NCI-H2227 treated with DMSO at 0.1 percent for 48 hours (cell line): Measurements from ENCODE around the gene ATXN3L.
A peak's percentile ranks its signal among the peaks of the same experiment; 100 is the strongest.
"Not testable (repeated sequence)": the region's sequence is repeated elsewhere in the genome, so short reads cannot be mapped to it uniquely, and the experiment has no call there.

Source experiments
- DNase-seq: peaks from one replicate; lab custom pipeline; 2025; lab: John Stamatoyannopoulos, UW

Gene ATXN3L

DNA sequence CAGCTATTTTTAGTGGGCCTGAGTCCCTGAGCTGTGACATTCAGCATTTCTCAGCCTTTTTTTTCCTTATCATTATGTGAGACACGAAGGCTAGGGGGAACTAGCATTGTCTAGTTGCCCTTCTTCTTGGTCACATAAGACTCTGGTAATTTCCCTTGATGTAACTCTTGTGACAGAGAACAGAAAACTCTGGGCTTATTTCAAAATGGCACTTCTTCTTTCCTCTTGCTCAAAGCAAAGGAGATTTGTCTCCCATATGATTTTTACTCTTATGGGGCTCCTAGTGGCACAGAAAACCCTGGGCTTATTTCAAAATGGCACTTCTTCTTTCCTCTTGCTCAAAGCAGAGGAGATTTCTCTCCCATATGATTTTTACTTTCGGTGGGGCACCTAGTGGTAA, 14.7 kb downstream of the ATXN3L start:
- peak; percentile 48 for DNase-seq

DNA sequence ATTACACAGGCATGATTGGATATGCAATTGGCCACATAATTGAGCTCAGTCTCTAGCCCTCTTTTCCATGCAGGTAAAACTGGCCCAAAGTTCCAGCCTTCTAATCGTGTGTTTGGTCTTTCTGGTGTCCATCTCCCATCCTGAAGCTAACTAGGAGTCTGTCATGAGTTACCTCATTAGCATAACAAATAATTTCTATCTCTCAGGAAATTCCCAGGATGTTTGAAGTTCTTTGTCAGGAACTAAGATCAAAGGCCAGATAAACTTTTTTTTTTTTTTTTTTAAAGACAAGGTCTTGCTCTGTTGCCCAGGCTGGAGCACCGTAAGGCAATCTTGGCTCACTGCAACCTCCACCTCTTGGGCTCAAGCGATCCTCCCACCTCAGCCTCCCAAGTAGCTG, 15.8 kb downstream of the ATXN3L start:
- no peak for DNase-seq

DNA sequence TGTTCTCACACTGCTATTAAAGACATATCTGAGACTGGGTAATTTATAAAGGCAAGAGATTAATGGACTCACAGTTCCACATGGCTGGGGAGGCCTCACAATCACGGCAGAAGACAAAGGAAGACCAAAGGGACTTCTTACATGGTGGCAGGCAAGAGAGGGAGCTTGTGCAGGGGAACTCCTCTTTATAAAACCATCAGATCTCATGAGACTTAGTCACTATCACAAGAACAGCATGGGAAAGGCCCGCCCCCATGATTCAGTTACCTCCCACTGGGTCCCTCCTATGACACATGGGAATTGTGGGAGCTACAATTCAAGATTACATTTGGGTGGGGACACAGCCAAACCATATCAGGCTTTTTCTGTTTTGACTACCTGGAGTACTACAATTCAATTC, 16.6 kb downstream of the ATXN3L start:
- DNase-seq, result not testable (repeated sequence)

DNA sequence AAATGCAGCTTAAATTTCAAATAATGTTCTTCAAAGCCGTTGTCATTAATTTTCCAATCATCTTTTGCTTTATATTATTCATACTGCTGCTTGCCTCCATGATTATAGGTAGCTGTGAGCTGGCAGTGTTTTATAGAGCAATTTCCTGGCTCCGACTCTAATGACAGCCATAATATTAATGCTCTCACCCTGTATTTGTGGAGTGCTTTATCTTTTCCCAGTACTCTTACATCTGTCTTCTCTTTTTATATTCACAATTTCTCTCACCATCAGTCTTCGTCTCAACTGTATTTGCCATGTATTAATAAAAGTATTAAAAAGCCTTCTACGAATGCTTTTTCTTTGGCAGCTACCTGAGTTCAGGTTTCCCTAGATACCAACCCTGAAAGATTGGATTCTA, 21.0 kb downstream of the ATXN3L start:
- peak; percentile 78 for DNase-seq

DNA sequence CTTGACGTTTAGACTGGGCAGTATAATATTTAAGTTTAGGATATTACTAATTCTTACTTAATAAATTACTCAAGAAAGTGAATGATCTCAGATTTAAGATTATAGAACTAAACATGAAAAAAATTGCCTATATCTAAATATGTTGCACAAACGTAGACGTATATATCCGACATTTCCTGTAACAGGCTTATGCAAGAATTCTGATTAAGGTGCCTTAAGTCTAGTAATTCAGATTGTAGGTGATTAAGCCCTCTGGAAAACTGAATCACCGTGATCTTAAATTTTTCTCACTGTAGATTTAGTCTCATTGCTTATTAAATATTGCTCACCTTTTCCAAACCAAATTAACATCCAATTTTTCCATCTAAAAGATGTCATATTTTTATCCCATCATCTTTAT, 24.0 kb downstream of the ATXN3L start:
- DNase-seq, result no peak

DNA sequence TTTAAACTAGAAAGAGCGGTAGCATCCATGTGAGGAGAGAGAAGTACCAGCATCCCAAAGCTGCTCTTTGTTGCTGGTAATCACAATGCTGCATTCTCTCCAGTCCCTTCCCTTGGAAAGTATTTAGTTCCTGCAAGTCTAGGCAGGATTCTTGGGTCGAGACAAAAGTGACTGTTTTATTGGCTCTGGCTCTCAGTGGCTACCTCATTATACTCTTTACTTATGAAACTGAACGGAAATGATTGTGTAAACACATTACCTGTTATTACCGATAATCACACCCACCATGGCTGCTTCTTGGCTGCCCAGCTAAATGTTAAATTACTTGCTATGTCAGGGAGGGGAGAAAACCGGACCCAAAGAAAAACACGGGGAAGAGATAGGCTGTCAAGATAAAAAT, 26.2 kb downstream of the ATXN3L start:
- peak; percentile 94 for DNase-seq

DNA sequence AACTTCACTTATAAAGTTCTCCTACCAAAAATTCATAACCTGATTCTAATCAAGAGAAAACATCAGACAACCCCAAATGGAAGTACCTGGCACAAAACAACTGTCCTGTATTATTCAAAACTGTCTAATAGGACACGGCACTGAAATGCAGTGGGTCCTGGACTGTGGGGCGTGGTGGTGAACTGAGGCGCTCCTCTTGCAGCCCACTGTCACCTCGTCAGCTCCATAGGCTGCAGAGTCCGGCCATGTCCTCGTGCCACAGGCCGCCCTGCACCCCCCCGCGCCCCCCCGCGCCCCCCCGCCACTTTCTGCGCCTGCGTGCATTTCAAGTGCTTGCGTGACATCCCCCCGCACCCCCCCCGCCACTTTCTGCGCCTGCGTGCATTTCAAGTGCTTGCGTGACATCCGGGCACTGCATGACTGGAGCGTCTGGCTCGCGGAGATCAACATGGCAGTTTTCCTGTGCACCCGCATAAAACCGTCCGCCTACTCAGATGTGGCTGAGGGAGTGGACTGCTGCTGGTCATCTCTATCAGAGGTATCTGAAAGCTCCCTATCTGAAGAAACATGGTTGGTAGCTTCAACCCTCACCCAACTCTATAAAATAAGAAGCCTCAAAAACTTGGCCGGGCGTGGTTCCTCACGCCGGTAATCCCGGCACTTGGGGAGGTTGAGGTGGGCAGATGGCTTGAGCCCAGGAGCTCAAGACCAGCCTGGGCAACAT, 28.8 kb downstream of the ATXN3L start:
- DNase-seq, result no peak

DNA sequence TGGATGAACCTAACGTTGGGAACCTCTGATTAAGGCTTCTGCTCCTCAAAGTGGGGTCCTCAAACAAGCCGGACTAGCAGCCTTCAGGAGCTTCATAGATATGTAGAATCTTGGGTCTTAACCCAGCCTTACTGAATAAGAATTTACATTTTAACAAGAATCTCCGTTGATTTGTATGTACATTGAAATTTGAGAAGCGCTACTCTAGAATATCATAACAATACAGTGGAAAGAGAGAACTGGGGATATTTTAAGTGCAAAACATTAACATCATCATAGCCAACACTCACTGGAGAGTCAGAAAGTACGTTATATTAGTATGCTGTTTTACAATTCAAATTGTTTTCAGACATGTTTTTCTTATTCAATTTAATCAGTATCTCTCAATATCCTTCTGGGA, 31.2 kb downstream of the ATXN3L start:
- DNase-seq, result no peak

DNA sequence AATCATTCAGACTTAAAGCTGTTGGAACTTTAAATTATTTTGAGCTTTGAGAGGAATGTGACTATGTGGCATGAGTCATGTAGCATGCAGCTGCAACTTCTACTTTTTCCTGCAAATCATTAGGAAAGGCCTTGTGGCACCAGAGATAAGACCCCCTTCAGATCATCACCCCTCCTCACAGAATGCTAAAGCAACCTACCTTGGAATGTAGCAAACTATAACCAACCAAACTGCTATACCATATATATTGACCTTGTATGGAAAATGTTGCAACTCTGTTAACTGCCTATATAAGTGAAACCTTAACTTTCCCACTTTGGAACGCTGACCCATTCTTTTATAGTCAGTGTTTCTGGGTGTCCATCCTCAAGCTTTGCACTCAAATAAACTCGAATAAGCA, 32.0 kb downstream of the ATXN3L start:
- no peak for DNase-seq

DNA sequence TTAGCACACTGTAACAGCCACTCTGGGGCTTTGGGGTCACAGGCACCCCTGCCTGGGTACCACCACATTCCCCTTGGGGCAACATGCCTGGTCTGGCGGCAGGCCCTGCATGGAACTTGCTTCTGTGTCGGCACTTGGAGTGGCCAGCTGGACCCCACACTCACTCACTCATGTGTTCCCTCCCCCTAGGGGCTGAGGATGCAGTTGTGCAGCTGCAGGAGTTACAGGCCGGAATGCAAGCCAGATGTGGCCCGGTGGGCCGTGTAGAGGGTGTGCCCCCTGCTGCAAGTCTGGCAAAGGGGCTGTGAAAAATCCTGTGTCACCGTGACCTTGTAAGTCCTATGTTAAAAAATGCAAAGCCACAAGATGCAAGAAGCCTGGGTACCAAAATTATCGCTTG, 34.2 kb downstream of the ATXN3L start:
- no peak for DNase-seq

DNA sequence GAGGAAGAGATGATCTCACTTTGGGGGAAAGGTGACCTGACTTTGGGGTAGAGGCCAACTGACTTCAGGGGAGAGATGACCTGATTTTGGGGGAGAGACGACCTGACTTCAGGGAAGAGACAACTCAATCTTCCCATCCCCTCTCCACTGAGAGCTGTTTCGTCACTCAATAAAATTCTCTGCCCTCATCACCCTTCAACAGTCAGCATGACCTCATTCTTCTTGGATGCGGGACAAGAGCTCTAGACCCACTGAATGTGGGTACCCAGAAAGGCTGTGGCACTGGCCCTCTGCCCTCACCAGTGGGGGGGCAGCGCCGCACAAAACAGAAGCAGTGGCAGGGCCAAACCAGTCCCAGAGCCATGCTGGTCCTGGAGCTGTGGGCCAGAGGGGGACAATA, 34.6 kb downstream of the ATXN3L start:
- no peak for DNase-seq

DNA sequence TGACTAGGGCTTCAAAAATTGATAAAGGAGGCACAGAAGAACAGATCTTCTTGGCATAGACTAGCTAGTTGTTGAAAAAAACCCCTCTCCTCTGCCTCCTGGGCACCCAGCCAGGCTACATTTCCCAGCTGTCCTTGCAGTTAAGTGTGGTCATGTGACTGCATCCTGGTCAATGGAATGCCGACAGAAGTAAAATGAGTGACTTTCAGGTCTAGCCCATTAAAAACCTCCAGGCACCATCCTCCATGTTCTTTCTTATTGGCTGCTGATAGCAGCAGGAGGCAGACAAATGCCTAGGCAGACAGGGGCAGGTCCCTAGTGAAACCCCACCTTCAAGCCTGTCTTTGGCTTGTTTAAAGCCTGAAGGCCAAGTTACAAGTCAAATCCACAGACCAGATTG, 35.3 kb downstream of the ATXN3L start:
- no peak for DNase-seq

DNA sequence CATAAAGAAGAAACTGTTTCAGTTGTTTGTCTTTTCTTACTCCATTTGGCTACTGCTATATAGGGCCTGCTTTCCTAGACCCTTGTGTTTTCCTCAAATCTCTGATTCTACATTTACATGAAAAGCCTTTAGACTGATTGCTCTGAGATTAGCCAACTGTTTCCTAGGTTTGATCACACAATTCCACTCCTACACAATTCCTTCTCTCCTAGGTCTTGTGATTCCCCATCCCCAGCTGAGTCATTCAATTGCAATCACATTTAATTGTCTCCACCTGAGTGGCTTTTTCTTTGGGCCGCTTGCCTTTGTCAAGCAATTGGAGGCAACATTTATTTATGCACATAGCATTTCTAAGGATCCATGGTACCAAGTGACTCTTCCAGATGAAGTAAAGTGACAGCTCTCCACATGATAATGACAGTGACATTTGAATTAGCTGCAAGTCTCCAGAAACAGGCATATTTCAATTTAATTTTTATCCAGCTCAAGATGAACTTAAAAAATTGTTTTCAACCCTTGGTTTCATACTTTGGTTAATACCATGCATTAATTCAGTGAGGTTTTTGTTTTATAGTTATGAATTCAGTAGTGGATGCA, 35.8 kb downstream of the ATXN3L start:
- peak; percentile 50 for DNase-seq

DNA sequence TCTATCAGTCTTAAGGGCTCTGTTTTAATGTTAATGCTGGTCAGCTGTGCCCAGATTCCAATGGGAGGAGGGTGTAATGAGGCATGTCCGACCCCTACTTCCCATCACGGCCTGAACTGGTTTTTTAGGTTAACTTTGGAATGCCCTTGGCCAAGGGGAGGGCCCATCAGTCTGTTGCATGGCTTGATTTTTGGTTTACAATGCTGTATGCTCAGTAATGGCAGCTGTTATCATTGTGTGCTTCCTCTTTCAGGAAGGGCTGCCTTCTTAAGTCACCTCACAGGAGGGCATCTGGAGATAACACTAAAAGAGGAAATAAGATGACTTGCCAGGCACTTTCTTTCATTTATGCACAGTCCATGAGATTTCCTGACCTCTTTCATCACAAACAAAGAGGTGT, 36.3 kb downstream of the ATXN3L start:
- DNase-seq, result peak; percentile 50

DNA sequence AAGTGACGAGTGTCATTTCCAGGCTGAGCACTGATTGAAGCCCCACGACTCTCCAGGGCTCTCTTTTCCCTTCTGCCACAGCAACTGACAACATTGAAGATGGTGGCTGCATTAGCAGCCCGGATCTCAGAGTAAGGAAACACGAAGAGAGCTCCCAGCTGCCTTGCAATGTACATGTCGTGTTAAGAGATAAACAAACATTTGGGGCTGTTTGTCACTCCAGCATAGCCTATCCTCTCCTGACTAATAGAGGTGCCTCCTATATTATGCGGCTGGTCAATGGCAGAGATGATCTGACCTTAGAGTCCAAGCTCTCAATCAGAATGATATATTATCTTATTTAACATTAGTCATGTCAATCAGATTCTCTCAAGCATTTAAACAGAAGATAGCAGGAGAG, 38.6 kb downstream of the ATXN3L start:
- no peak for DNase-seq

DNA sequence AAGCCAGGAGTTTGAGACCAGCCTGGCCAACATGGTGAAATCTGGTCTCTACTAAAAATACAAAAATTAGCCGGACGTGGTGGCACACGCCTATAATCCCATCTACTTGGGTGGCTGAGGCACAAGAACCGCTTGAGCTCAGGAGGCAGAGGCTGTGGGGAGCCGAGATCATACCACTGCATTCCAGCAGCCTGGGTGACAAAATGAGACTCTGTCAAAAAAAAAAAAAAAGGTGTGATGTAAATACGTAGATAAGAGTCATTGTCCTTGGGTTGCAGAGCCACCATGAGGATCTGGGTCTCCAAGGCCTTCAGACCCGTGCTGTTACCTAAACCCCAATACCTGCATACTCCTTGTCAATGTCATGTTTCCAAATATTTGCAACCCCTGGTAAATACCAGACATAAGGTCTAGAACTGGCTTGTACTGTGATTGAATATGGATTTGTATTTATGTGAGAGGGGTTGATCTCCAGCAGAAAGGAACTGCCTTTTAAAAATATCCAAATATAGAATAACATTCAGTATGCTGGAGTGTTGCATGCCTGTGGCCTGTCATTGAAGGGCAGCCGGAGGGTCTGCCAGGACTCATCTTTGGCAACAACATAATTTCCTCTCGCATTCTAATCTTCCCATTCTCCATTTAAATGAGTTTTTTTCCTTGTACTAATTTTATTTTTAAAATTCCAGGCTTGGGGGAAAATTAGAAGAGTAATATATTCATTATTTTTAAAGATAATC, 40.4 kb downstream of the ATXN3L start:
- no peak for DNase-seq

DNA sequence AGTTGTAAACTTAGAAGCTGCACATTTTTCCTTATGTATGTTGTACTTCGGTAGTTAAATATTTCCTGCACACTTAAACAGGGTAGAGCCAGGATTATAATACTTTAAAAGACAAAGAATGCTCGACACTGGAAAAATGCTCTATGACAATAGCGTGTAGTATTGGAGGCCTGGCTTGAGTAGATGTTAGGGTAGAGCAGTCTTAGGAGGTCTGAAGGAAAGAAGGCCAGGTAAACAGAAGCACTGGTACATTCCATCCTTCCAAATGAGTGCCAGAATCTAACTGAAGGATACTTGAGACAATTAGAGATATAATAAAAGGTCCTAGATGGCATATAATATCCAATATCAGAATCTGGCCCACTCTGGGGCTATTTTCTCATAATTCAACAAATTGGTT, 42.3 kb downstream of the ATXN3L start:
- no peak for DNase-seq

DNA sequence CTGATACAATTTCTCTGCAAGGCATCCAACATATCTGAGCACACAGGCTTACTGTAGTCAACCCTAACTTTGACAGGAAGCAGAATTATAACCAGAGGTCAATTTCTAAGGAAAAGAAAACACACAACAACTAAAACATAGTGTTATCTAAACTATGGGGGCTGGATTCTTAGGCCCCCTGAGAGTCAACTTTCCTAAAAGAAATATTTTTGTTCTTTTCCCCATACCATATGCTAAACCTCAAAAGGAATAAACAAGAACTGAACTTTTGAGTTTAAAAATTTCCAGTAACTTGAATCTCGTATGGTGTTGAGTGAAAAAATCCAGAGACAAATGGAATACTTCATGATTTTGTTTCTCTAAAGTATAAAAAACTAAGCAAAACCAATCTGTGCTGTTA, 42.9 kb downstream of the ATXN3L start:
- DNase-seq, result no peak

DNA sequence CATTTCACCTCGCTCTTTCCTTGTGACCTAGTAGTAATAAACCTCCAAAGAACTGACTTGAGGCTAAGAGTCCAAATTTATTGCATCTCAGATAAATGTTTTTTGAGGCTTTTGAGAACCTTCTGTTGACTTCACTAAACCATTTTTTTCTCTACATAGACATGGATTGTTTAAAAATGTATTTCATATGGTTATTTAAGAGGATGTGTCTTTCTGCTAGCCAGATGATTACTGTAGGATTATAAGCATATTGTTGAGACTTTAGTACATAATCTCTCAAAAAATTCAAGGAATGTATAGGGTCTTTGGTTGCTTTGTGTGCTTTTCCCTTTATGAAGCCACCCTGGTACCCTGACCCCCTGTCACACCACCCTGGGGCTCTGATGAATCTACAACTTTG, 44.8 kb downstream of the ATXN3L start:
- DNase-seq, result no peak

DNA sequence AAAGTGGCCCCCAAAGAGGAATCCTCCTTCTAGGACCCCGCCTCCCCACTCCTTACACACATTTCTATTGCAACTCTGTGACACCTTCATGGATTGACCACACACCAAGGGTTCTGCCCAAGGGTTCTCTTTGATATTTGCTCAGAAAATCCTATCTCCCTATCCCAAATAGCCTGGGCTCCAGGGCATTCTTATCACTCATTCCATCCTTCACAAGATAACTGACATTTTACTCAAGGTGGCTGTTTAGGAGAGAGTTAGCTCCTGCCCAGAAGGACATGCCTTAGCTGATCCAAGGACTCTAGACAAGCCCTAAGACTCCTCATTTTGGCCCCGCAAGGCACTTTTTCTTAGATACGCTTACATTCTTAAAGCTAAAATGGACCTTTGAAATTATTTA, 47.4 kb downstream of the ATXN3L start:
- DNase-seq, result no peak

DNA sequence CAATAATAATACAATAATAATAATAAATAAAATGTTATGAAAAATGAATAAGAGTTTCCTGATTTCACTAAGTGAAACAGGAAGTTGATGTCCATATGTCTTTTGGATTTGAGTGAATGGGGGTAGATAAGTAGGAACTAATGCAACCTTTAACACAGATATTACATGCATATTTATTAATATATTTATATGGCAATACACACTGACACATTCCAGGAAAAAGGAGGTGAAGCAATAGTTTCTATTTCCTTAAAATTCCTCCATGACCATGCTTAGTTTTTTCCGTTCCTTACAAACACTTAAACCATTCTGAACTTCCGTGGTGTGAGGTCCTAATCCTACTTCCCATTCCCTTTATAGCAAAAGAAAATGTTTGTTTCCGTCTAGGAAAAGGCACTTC, 48.3 kb downstream of the ATXN3L start:
- DNase-seq, result no peak

DNA sequence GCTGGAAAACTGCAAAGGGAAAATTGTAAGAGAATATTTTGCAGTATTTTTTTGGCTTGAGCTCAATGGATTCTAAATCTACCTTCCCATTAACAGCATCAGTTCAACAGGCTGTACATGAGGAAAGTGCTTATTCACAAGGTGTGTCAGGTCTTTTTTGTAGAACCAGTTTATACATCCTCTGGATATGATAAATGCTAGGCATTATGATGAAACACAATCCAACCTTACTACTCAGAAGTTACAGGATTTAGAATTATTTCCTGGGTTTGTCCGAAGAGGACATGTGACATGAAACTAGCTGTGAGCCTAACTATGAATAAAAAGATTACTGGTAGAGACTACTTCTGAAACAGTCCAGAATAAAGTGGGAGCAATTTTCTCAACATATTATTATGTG, 49.5 kb downstream of the ATXN3L start:
- DNase-seq, result peak; percentile 16

DNA sequence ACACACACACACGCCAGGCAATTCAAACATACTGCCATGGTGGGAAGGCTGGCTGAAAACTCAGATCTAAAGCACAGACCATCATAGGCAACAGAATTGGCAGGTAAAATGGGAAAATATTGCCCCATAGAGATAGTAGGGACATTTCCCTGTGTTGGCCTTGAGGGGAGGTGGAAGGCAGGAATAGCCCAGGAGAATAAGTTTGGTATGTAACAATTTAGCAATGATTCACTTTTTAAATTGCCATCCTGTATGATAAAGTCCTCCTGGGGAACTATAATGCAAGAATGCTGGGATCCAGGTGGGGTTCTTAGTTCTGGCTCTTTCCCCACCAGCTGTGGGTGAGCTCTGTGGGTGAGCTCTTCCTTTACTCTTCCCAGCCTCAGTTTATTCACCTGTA, 51.0 kb downstream of the ATXN3L start:
- no peak for DNase-seq
